Measurements from ENCODE around the gene KHDC1L.
"Not testable (repeated sequence)": the region's sequence is repeated elsewhere in the genome, so short reads cannot be mapped to it uniquely, and the experiment has no call there.

KHDC1L gene, protein sequence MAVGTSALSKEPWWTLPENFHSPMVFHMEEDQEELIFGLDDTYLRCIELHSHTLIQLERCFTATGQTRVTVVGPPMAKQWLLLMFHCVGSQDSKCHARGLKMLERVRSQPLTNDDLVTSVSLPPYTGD

DNA sequence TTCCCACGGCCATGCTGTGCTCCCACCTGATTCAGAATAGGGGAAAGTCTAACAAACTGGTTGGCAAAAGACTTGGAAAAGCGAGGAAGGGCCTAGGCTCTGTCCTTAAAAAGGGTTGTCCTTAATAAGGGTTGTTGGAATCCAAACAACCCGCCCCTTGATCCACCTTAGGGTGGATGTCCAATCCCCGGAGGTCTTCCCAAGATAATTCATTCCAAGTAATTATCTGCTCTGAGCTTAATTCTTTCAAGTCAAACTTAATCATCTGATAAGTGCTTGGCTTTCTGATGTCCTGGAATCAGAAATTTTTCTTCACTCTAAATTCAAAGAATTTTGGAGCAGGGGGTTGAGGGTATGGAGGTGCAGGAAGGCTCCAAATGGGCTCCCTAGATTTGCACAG is at the start of gene KHDC1L:
Gene KHDC1L, minus strand, starts transcription at position 101 of the 400 bp plus-strand sequence. Its CDS starts 88 bp downstream, at position 13.
- DNase-seq (ENCODE audit: low read depth), result no peak

DNA sequence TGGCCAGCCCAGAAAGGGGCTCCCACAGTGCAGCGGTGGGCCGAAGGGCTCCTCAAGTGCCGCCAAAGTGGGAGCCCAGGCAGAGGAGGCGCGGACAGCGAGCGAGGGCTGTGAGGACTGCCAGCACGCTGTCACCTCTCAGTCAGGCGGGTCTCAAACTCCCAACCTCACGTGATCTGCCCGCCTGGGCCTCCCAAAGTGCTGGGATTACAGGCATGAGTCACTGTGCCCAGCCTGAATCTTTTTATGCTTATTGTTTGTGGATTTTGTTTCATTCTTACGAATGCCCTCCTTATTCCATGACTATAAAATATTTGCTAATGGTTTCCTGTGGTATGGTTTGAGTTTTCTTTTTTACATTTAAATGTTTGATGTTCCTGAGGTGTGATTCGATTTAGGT is 44.0 kb upstream of the KHDC1L start:
- not testable (repeated sequence) for DNase-seq (ENCODE audit: low read depth)

DNA sequence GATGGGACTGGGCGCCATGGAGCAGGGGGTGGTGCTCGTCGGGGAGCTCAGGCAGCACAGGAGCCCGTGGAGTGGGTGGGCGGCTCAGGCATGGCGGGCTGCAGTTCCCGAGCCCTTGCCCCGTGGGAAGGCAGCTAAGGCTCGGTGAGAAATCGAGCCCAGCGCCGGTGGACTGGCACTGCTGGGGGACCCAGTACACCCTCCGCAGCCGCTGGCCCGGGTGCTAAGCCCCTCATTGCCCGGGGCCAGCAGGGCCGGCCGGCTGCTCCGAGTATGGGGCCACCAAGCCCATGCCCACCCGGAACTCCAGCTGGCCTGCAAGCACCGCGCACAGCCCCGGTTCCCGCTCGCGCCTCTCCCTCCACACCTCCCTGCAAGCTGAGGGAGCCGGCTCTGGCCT is 43.6 kb upstream of the KHDC1L start:
- not testable (repeated sequence) for DNase-seq (ENCODE audit: low read depth)

DNA sequence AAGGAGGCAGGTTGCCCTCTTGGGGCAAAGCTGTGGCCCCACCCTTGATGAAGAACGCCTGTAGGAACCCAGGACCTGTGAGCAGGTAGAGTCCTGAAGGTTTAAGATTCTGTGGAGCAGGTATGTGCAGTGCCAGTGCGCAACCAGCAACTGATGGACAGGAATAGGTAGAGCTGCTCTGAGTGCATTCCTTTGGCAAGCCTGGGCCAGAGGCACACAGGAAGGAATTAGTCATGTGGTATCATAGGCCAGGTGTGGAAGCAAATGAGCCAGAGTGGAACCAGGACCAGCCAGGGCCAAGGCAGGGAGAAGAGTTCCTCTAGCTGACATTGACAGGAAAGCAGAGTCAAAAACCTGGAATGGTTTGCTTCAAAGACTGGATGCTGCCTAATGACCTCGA is 39.1 kb upstream of the KHDC1L start:
- no peak for DNase-seq (ENCODE audit: low read depth)

DNA sequence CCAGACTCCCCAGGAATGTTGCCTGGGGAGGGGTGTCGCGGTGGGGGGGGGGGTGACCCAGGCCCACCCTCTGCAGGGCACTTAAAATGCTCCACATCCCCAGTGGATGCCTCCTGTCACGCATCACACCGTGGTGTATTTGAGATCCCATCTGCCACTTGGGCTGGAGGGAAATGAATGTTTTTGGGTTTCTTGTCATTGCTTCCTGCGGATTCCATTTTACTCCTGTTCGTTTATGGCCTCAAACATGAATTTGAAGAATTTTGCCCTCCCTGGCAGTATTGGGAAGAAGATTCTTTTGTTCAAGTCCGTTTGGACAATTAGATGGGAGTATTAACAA is 38.2 kb upstream of the KHDC1L start:
- no peak for DNase-seq (ENCODE audit: low read depth)

DNA sequence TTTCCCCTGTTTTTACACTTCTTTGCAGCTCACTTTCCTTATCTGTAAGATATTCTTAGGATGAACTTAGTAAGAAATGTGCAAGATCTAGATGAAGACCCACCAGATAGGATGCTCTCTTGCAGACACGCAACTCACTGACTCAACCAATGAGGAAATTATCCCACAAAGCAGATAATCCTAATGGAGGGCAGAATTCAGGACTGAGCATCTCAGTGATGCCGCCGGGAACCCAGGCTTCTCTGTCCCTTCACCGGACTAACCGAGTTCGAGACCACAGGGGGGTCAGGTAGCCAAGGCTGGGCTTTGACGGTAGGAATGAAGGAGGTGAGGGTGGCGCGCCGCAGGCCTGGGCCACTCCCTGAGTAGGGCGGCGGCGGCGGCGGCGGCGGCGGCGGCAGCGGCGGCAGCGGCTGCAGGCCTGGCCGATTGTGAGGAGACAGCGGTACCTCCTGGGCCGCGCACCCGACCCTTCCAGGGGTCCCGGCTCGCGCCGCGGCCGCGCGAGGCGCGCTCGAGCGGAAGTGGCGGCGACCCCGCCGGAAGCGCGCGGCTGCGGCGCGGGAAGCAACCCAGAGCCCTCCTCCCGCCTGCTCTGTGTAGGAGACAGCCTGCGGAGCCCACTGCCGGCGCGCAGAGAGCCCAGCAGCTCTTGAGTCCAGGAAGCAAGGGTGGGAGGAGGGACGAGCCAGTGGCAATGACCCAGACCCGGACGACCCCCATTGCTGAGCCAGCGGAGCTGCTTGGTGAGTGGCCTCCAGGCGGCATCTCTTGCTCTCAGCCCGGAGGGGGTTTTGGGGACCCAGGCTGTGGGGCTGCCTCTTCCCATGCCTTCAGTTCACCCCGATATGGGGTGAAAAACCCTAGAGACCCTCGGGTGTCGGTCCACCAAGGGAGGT is 37.6 kb upstream of the KHDC1L start, which contains the start of gene KHDC1:
Gene KHDC1, minus strand, starts transcription at position 526 of the 899 bp plus-strand sequence. CDS start 20,679 bp downstream, outside the sequence.
- DNase-seq (ENCODE audit: low read depth), result peak; percentile 26

DNA sequence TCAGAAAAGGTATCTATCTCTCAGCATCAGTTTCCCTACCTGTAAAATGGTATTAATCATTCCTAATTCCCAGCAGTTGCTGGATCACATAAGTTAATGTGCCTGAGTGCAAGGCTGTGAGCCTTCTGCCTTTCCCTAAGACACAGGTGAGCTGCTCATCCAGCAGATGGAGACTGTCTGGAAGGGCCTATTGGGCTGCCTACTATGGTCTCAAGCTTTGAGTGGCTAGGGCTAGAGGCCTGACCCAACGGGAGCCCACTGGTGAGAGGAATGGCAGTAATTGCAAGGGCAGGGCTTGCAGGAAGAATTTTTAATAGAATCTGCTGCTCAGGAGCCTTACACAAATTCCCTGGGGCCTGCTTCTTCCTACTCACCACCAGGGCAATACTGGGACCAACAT is 33.4 kb upstream of the KHDC1L start:
- DNase-seq (ENCODE audit: low read depth), result no peak

DNA sequence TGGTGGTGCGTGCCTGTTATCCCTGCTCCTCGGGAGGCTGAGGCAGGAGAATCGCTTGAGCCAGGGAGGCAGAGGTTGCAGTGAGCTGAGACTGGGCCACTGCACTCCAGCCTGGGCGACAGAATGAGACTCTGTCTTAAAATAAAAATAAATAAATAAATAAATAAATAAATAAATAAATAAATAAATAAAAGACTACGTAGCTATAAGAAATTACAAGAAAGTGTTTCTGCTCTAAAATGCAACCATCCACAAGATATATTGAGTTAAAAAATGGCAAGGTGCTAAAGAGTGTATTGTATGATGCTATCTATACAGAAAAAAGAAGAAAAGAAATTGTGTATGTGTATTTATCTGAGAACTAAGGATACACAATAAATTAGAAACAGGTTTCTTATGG is 29.0 kb upstream of the KHDC1L start:
- DNase-seq (ENCODE audit: low read depth), result not testable (repeated sequence)

DNA sequence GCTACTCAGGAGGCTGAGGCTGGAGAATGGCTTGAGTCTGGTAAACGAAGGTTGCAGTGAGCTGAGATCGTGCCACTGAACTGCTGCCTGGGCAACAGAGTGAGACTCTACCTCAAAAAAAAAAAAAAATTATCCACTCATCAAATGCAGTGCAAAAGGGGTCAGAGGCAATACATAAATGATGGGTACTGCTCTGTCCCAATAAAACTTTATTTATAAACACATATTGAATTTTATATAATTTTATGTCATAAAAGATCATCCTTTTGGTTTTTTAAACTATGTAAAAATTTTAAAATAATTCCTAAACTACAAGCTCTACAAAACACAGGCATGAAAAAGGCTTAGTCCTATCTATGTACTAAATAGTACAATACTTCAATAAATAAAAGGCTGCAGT is 27.4 kb upstream of the KHDC1L start:
- no peak for DNase-seq (ENCODE audit: low read depth)

DNA sequence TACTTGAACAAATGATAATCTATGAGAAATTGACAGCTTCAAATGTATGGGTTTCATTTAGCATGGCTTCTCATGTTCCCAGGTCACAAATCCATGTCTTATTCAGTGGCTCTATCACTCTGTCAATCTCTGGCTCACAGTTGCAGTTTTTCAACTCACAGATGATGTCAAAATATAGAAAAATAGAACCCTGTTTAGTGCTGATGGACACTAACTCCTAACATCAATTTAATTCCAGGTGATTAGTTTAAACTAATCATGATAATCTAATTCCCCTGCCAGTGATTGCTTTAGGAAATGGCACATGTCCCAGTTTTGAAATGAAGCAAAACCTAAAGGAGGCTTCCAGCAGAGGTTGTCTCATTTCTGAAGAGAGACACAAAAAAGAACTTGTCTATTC is 24.7 kb upstream of the KHDC1L start:
- no peak for DNase-seq (ENCODE audit: low read depth)

DNA sequence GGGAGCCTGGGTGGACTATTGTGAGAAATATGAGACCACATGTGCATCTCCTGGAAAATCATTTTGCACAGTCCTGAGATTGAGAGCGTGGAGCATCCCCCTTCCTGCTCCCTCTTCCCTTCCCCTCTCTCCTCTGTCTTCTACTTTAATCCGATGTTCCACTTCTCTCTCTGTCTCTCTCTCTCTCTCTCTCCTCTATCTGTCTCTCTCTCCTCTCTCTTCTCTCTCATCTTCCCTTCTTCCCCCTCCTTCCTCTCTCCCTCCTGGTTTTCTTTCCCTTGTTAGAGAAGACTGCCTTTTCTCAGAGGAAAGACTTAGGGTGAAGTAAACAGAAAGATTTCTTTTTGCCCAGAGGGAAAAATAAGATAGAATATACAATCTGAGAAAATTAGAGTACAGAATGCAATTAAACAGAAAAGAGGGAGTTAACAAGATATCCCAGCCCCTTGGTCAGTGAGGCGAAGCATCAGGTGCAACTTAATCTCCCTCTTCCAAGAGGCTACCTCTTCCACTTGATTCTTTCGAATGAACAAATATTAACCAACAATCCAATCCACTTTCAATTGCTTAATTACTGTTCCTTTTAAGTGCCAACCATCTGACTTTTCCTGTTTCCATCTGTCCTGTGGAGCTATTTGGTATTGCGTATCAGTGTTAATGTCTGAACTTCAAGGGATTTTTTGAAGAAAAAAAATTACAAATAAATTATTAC is 23.1 kb upstream of the KHDC1L start:
- no peak for DNase-seq (ENCODE audit: low read depth)

DNA sequence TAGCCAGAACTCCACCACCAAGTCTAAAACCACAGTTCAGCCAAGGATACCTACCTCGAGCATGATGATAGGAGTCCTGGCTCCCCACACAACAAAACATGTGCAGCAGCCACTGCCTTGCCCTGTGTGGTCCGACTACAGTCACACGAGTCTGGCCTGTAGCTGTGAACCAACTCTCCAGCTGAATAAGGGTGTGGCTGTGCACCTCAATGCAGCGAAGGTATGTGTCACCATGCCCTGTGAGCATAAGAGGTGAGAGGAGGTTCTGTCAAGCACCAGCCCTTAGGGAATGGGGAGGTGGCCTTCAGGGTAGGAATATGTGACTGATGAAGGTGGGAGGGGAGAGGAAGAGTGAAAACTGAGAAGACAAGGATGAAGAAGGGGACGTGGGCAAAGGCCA is 16.7 kb upstream of the KHDC1L start:
- no peak for DNase-seq (ENCODE audit: low read depth)

DNA sequence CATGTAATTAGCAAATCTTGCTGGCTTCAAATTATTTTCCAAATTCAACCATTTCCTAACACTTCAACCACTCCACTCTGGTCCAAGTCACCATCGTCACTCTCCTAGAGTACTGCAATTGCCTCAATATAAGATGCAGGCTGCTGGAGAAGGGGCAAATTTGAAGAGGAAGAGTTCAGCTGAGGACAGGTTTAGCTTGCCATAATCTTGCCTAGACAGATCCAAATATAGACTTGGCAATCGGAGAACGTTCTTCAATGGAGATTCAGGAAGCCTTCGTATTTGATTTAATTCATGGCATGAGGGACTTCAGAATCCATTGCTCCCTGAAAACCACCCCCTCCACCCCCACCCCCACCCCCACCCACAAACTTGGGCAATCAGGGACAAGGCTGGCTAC is 15.4 kb upstream of the KHDC1L start:
- DNase-seq (ENCODE audit: low read depth), result no peak

DNA sequence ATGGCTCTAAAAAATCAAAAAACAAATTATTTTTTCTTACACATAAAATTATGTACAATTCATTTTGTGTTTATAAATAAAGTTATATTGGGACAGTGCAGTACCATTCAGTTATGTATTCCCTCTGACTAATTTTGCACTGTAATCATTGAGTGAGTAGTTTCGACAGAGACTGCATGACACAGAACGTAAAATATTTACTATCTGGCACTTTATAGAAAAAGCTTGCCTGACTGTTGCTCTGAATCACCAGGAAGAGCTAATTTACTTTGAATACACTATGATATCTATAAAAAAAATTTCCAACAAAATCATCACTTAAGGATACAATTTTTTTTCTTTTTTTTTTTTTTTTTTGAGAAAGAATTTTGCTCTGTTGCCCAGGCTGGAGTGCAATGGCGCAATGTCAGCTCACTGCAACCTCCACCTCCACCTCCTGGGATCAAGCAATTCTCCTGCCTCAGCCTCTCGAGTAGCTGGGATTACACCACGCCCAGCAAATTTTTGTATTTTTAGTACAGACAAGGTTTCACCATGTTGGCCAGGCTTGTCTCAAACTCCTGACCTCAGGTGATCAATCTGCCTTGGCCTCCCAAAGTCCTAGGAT is 11.0 kb upstream of the KHDC1L start:
- no peak for DNase-seq (ENCODE audit: low read depth)

DNA sequence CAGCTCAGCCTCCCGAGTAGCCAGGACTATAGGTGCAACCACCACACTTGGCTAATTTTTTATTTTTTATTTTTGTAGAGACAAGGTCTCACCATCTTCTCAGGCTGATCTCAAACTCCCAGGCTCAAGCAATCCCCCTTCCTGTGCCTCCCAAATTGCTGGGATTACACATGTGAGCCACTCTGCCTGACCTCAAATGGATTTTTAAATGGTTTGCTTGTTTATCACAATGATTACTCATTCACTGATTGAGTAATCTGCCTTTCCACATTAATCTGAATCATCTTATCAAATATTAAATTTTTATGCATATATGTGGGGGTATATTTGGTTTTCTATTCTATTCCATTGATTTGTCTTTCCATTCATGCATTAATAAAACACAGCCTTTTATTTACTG is 9.4 kb upstream of the KHDC1L start:
- no peak for DNase-seq (ENCODE audit: low read depth)

DNA sequence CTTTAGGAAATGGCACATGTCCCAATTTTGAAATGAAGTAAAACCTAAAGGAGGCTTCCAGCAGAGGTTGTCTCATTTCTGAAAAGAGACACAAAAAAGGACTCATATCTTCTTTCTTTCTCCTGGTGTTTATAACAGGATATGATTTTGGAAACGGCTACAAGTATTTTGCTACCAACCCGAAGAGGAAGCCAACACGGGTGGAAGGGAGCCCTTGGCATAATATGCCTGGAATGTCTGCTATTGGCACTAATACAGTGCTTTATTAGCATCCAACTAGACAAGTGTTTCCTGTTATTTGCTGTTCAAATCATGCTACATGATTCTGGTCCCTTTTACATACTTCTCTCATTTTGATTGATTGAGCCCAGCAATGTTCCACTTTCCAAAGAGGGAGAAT is 8.7 kb upstream of the KHDC1L start:
- not testable (repeated sequence) for DNase-seq (ENCODE audit: low read depth)

DNA sequence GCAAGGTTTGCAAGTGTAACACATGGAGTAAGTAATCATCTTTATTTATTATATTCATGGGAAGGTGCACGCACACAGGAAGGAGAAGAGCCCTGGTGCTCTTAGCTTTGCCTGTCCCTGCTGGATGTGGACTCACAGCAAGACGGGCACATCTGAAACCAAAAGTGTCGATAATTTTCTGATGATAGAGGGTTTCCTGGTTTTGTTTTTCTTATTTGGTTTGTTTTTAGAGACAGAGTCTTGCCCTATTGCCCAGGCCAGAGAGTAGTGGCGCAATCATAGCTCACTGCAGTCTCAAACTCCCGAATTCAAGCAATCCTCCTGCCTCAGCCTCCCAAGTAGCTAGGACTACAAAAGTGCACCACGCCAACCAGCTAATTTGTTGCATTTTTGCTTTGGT is 7.8 kb upstream of the KHDC1L start:
- no peak for DNase-seq (ENCODE audit: low read depth)

DNA sequence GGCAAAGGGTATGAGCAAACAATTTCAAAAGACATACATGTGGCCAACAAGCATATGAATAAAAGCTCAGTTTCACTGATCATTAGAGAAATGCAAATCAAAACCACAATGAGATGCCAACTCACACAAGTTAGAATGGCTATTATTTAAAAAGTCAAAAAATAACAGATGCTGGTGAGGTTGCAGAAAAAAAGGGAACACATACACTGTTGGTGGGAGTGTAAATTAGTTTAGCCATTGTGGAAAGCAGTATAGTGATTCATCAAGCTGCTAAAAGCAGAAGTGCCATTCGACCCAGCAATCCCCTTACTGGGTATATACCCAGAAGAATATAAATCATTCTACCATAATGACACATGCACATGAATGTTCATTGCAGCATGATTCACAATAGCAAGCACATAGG is 6.7 kb upstream of the KHDC1L start:
- DNase-seq (ENCODE audit: low read depth), result no peak

DNA sequence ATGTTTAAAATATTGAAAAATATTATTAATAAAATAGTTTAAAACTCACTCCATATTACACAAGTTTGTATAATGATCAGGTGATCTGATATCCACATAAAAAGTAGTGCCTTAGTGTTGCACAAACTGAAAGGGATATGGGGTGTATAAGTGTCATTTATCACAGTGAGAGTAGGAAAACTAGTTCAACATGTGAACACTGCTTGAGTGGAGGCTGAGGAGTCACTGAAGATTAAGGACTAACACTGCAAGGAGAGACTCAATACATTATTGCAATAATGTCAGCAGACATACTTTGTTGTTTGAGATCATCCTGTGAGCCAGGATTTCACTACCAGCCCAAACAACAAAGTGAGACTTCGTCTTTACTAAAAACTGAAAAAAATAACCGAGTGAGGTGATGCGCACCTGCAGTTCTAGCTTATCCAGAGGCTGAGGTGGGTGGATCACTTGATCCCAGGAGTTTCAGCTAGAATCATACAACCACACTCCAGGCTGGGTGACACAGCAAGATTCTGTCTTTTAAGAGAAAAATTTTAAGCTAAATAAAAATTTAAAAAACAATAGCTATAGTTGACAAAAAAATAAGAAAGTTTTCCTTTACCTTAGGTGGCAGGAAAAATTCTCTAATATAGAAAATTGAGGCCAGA is 2.4 kb upstream of the KHDC1L start:
- DNase-seq (ENCODE audit: low read depth), result no peak

DNA sequence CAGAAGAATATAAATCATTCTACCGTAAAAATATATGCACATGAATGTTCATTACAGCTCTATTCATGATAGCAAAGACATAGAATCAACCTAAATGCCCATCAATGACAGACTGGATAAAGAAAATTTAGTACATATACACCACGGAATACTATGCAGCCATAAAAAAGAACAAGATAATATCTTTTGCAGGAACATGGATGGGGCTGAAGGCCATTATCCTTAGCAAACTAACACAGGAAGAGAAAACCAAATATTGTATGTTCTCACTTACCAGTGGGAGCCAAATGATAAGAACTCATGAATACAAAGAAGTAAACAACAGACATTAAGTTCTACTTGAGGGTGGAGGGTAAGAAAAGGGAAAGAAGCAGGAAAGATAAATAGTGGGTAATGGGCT is 8.4 kb downstream of the KHDC1L start:
- no peak for DNase-seq (ENCODE audit: low read depth)

DNA sequence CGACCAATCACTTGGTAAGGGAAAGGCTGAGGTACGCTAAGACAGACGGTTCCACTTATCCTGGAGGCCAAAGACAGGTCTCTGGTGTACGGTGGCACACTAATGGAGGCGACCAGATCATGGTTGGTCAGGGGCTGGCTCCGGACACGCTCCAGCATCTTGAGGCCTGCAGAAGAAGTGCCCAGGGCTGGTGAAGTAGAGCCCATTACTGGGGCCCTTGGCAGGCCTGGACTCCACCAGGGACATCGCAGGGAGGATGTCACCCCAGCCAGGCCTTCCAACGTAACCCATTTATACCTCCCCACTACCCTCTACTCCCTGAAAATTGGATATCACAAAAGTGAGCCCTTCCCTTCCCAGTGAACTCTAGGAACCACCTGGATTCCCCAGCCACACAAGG is 16.2 kb downstream of the KHDC1L start:
- no peak for DNase-seq (ENCODE audit: low read depth)

DNA sequence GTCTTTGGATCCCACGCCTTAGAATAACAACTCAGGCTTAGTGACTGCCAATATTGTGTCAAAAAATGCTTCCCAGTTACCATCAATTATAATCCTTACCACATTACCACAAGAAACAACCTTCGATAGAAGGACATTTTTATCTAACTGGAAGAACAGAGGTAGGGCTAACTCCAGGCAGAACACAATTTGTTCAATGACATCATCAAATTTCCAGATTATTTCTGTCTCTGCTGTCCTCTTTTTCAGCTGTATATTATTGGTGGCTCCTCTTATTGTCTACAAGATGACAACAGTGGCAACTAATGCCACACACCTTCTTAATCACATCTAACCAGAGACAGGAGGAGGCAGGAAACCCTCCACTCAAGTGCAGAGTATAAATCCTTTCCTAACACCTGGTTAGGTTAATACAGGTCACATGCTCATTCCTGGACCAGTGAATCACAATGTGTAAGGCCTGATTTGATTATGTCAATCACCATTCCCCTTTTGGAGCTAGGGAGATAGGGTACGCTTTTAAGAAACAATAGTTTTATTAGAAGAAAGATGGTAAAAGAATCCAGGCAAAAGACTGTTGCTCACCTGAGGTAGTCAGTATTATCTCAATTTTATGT is 18.0 kb downstream of the KHDC1L start:
- DNase-seq (ENCODE audit: low read depth), result no peak

All from stimulated activated CD8-positive, alpha-beta memory T cell treated with anti-CD3 and anti-CD28 coated beads, Interleukin-12 subunit alpha, Interleukin-12 subunit beta, amount 100 ng/mL, for 1 hour (primary cell).